ENCODE measurements around the gene VTN. TPM values are rescaled to one million over a fixed set of nuclear protein-coding genes. Genes with fewer than 3 reads are reported as not detected.
A peak's percentile ranks its signal among the peaks of the same experiment; 100 is the strongest.

The VTN gene
- total RNA-seq, 1 donor from 2014 or later, result 40.4 TPM

GRCh38 chr17:28412099-28412498 lies 42.0 kb upstream of the VTN start:
- Histone ChIP-seq H3K27ac (replicated peaks) (no peak overlapping the region), H3K36me3 (no peaks in the 10 kb centered on the region), H3K27me3 (ENCODE audit: low read depth) (peaks cover 34% of the 10 kb centered on the region), H3K4me3 (no peak overlapping the region), H3K9me3 (replicated peaks) (no peaks in the 10 kb centered on the region), H3K4me1 (peaks cover 5% of the 10 kb centered on the region)
- TF ChIP-seq, protein P1, sequence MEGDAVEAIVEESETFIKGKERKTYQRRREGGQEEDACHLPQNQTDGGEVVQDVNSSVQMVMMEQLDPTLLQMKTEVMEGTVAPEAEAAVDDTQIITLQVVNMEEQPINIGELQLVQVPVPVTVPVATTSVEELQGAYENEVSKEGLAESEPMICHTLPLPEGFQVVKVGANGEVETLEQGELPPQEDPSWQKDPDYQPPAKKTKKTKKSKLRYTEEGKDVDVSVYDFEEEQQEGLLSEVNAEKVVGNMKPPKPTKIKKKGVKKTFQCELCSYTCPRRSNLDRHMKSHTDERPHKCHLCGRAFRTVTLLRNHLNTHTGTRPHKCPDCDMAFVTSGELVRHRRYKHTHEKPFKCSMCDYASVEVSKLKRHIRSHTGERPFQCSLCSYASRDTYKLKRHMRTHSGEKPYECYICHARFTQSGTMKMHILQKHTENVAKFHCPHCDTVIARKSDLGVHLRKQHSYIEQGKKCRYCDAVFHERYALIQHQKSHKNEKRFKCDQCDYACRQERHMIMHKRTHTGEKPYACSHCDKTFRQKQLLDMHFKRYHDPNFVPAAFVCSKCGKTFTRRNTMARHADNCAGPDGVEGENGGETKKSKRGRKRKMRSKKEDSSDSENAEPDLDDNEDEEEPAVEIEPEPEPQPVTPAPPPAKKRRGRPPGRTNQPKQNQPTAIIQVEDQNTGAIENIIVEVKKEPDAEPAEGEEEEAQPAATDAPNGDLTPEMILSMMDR (IDR thresholded peaks at IDR 0.05; ENCODE audit: borderline replicate concordance), result no peak
- intact Hi-C loops (cut with micrococcal nuclease), result no loop called here
- no peak for DNase-seq

- intact Hi-C loops (cut with micrococcal nuclease), result no loop called here
- no peak overlapping the region for H3K4me3 ChIP-seq
- TF ChIP-seq, protein P1 (IDR thresholded peaks at IDR 0.05; ENCODE audit: borderline replicate concordance), result no peak
Observed at GRCh38 chr17:28407974-28408306, 37.8 kb upstream of the VTN start.

GRCh38 chr17:28407130-28407973 lies 37.2 kb upstream of the VTN start:
- Histone ChIP-seq H3K9me3 (replicated peaks) (no peaks in the 10 kb centered on the region), H3K4me1 (peaks cover 23% of the 10 kb centered on the region), H3K27ac (replicated peaks) (no peak overlapping the region), H3K36me3 (peaks cover under 1% of the 10 kb centered on the region), H3K4me3 (no peak overlapping the region), H3K27me3 (ENCODE audit: low read depth) (peaks cover 40% of the 10 kb centered on the region)
- TF ChIP-seq, protein P1 (IDR thresholded peaks at IDR 0.05; ENCODE audit: borderline replicate concordance), result no peak
- intact Hi-C loops (cut with micrococcal nuclease), result no loop called here
- no peak for DNase-seq

More at GRCh38 chr17:28407974-28408306, 37.8 kb upstream of the VTN start:
- Histone ChIP-seq H3K27me3 (ENCODE audit: low read depth) (peaks cover 41% of the 10 kb centered on the region), H3K4me1 (peaks cover 23% of the 10 kb centered on the region), H3K36me3 (no peaks in the 10 kb centered on the region), H3K27ac (replicated peaks) (no peak overlapping the region), H3K9me3 (replicated peaks) (no peaks in the 10 kb centered on the region)
- no peak for DNase-seq

DNA sequence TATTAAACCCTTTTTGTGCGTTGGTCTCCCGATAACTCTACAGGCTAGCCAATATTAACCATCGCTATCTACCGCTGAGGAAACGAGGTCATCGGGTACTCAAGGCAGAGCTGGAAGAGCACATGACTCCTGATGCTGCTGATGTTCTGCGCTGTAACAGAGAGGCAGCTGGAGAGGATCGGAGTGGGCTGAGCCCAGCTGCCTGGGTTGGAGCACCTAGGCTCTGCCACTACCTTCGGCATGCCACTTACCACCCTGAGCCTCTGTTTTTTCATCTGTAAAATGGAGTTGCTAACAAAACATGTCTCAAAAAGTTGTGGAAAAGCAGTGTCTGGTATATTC lies 36.3 kb upstream of the VTN start:
- DNase-seq, result no peak
- intact Hi-C loops (cut with micrococcal nuclease), result no loop called here
- H3K9me3 ChIP-seq (replicated peaks), result no peaks in the 10 kb centered on the region
- TF ChIP-seq, protein P1 (IDR thresholded peaks at IDR 0.05; ENCODE audit: borderline replicate concordance), result no peak
- H3K36me3 ChIP-seq, result peaks cover 10% of the 10 kb centered on the region
- H3K27me3 ChIP-seq (ENCODE audit: low read depth), result peaks cover 37% of the 10 kb centered on the region
- peaks cover 23% of the 10 kb centered on the region for H3K4me1 ChIP-seq
- H3K27ac ChIP-seq (replicated peaks), result peak overlapping the region; percentile 66
- peak overlapping the region; percentile 91 for H3K4me3 ChIP-seq

DNA sequence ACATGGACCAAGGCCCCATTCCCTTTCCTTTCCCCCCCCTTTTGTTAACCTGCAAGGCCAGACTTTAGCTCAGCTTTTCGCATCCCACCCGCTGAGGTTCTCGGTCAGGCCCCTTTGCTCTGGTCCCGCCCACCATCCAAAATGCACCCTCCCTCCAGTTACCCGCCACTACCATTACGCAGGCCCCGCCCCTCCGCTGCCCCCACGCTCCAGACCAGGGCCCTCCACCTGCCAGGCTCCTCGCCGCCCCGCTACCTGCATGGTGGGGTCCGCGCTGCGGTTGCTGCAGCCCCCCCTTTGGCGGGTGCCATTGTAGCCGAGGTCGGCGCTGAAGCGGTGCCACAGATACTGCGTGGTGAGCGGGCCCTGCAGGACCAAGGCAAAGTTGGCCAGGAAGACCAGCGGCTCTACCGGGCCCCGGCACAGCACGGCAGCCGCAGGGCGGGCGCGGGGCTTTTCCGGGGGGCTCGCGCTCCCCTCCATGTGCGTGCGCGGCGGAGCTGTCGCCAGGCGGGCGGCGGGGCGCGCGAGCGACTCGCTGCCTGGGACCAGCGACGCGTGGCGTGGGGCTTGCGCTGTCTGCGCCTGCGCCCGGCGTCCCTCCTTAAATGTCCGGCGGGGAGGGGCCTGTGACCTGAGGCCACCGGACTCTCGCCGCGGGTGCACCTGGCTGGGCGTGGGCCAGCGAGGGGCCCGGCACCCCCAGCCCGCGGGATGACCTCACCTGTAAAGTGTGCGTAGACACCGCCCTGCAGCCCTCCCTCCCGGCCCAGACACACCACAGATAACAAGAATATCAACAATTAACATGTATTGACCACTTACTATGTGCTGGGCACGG lies 35.7 kb upstream of the VTN start, which contains the start of gene SLC46A1:
SLC46A1 (minus strand) TSS at position 581 of the 841 bp plus-strand sequence; CDS start at position 483, 98 bp downstream.
- peaks cover 32% of the 10 kb centered on the region for H3K27me3 ChIP-seq (ENCODE audit: low read depth)
- intact Hi-C loops (cut with micrococcal nuclease), result no loop called here
- H3K4me3 ChIP-seq, result peak within 1 kb of the TSS; percentile 91
- TF ChIP-seq, protein P1 (IDR thresholded peaks at IDR 0.05; ENCODE audit: borderline replicate concordance), result no peak
- DNase-seq, result peak; percentile 64
- peaks cover 23% of the 10 kb centered on the region for H3K4me1 ChIP-seq
- H3K27ac ChIP-seq (replicated peaks), result peak within 1 kb of the TSS; percentile 66
- no peaks in the 10 kb centered on the region for H3K9me3 ChIP-seq (replicated peaks)
- H3K36me3 ChIP-seq, result peaks cover 12% of the 10 kb centered on the region

Measured in left ventricle myocardium inferior (tissue), 1 donor.